Activated T-cell treated with anti-CD3 and anti-CD28 coated beads, Interleukin-2, amount 50 U/mL, for 24 hours (primary cell): ENCODE results near the gene NKD1.

Source experiments
- DNase-seq: peaks from one replicate; pipeline ENCODE4 v3.0.0-alpha.2; 2020
- H3K27ac Mint-ChIP-seq: 2 replicates; pipeline ENCODE4 v1.8.0; 2020; ENCODE audit warnings: mild to moderate bottlenecking, mixed read lengths
- H3K27me3 Mint-ChIP-seq: 2 replicates; pipeline ENCODE4 v1.8.0; 2020; ENCODE audit warnings: mixed read lengths
- H3K36me3 Mint-ChIP-seq: 2 replicates; pipeline ENCODE4 v1.8.0; 2020; ENCODE audit warnings: low read depth, mixed read lengths
- H3K4me1 Mint-ChIP-seq: 2 replicates; pipeline ENCODE4 v1.8.0; 2020; ENCODE audit warnings: low read depth, mixed read lengths
- H3K4me3 Mint-ChIP-seq: 2 replicates; pipeline ENCODE4 v1.8.0; 2020; ENCODE audit warnings: mild to moderate bottlenecking, moderate library complexity, mixed read lengths
- H3K9me3 Mint-ChIP-seq: 2 replicates; pipeline ENCODE4 v1.8.0; 2020; ENCODE audit warnings: mixed read lengths

Gene NKD1

DNA sequence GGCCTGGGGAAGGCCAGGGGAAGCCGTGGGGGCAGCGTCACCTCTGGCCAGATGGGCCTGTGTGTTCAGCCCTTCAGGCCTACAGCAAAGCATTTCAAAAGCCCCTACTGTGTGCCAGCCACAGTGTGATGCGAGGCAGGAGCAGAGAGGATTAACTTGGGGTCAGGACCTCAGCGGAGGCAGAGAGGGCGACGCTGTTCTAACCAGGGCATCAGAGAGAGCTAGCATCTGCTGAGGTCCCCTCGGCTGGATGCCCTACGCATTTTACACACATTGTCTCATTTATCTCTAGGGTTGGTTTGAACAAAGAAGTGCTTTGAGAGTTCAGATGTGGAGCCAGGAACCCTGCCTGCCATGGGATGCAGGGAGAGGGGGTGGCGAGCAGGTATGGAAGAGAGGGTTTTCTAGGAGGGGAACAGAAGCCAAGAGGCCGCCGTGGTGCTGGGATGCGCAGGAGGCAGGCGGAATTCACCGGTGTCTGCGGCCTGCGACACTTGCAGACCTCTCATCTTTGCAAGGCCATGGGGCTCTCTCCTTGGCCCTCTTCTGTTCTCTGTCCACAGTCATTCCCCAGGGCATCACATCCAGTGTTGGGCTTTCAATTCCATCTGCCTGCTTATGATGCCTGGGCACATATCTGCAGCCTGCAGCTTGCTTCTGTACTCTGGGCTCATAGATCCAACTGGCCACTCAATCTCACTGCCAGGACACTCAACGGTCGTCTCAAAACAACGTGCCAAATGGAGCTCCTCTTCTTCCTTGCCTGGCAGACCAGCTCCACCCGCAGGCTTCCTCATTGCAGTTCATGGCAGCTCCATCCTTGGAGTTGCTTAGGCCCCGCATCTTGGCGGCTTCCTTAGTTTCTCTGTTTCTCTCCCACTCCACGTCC lies 8.1 kb upstream of the NKD1 start:
- Mint-ChIP-seq H3K36me3 (no peaks in the 10 kb centered on the region), H3K27ac (no peak overlapping the region), H3K27me3 (no peaks in the 10 kb centered on the region), H3K4me3 (no peak overlapping the region), H3K9me3 (peaks cover 5% of the 10 kb centered on the region), H3K4me1 (no peaks in the 10 kb centered on the region)
- DNase-seq = no peak

DNA sequence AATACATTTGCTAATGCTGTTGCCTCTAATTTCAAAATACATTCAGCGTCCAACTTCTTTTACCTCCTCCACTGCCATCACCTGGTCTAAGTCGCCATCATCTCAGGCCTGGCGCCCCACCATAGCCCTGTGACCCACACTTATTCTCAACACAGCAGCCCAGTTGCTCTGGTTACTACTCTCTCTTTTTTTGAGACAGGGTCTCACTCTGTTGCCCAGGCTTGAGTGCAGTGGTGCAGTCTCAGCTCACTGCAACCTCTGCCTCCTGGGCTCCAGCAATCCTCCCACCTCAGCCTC lies 7.5 kb upstream of the NKD1 start:
- H3K4me1 Mint-ChIP-seq = no peaks in the 10 kb centered on the region
- H3K27ac Mint-ChIP-seq = no peak overlapping the region
- H3K4me3 Mint-ChIP-seq = no peak overlapping the region
- DNase-seq = no peak
- H3K27me3 Mint-ChIP-seq = no peaks in the 10 kb centered on the region
- no peaks in the 10 kb centered on the region for H3K36me3 Mint-ChIP-seq
- peaks cover 5% of the 10 kb centered on the region for H3K9me3 Mint-ChIP-seq

DNA sequence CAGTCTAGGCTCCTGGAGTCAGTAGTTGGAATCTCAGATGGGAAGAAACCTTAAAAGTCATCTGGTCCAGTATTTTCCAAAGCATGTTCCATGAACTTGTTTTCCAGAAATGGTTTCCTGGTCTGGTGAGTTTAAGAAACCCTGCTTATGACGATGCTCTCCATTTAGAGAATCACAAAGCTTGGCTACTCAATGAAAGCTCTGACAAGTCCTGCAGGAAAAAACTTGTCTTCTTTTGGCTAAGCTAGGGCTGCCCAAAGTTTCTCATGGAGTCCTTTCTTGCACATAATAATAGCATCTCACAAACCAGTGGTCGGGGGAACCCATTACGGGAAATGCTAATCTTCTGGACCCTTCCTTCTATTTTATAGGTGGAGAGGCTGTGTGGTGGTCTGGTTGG lies 5.5 kb upstream of the NKD1 start:
- no peaks in the 10 kb centered on the region for H3K27me3 Mint-ChIP-seq
- H3K36me3 Mint-ChIP-seq = no peaks in the 10 kb centered on the region
- H3K4me1 Mint-ChIP-seq = peaks cover 7% of the 10 kb centered on the region
- peaks cover 5% of the 10 kb centered on the region for H3K9me3 Mint-ChIP-seq
- no peak overlapping the region for H3K4me3 Mint-ChIP-seq
- no peak for DNase-seq
- no peak overlapping the region for H3K27ac Mint-ChIP-seq

DNA sequence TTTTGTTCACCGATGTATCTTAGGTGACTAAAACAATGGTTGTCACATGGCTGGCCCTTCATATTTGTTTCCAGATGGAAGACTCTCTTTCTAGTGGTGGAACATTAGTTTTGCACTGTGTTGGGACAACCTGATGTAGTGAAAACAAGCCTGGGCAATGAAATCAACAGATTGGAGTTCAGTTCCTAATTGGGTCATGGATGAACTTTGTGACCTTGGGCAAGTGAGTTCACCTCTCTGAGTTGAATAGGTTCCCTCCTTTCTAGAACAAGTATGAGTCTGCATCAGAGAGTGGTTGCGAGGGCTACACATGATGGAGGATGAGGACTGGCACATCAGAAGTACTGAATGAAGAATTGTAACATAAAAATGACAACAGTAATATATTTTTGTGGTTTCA lies 2.1 kb upstream of the NKD1 start:
- peaks cover 22% of the 10 kb centered on the region for H3K4me1 Mint-ChIP-seq
- DNase-seq = no peak
- peaks cover 4% of the 10 kb centered on the region for H3K27me3 Mint-ChIP-seq
- no peak overlapping the region for H3K4me3 Mint-ChIP-seq
- no peaks in the 10 kb centered on the region for H3K36me3 Mint-ChIP-seq
- H3K27ac Mint-ChIP-seq = no peak overlapping the region
- peaks cover 5% of the 10 kb centered on the region for H3K9me3 Mint-ChIP-seq

DNA sequence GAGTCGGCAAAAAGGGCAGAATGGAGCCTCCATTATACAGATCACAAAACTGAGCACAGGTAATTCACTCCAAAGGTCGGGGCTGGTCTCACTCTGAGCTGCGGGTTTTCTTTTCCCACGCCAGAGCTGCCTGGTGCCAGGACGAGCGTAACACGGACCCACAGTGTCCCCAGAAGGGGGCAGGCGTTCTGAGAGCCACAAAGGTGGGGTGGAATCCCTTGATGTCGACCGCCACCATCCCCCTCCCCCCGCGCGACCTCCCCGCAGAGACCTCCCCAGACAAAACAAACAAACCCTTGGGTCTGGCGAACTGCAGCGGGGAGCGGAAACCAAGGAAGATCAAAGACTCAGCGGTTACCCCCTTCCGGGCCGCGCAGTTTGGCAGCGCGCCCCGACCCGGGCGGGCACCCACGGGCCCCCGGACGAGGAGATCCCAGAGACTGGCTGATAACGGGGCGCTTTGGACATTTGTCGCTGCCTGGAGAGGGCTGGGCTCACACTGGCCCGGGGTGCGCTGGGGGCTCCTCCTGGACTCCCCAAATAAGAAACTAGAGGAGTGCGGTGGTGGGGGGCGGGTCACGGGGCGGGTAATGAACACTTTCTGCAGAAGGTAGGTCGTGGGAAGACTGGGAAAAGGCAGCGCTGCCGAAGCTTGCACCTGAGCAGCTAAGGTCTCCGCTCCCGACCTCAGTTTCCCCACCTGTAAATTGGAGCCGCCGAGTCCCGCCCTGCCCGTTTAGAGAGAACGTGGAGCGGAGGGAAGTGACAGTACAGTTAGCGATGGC lies 664 bp upstream of the NKD1 start:
- Mint-ChIP-seq H3K4me1 (peaks cover 22% of the 10 kb centered on the region), H3K27ac (peak overlapping the region; percentile 54), H3K27me3 (peaks cover 4% of the 10 kb centered on the region), H3K36me3 (no peaks in the 10 kb centered on the region), H3K9me3 (peaks cover 5% of the 10 kb centered on the region), H3K4me3 (peak overlapping the region; percentile 81)
- peak; percentile 76 for DNase-seq

DNA sequence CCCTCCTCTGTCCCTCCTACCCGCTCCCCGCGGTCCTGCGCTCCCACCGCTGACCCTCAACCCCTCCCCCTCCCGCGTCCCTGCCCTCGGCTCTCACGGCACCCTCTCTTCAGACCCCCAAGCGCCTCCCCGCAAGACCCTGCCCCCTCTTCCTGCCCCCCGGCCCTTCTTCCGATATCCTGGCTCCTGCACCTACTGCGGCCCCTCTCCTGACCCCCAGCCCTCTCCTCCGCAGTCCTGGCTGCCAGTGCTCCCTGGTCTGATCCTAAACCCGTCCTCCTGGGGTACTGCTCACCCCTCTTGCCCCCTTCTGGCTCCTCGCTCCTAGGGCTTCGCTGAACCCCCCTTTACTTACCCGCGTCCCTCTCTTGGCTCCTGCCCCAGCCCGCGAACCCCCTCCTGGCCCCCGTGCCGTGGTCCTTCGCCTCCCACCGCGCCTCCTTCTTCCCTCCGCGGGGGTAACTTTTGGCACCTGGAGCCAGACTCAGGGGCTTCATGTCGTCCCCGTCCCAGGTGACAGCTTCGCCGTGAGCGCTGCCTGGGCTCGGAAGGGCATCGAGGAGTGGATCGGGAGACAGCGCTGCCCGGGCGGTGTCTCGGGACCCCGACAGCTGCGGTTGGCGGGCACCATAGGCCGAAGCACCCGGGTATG lies 839 bp downstream of the NKD1 start:
- Mint-ChIP-seq H3K36me3 (no peaks in the 10 kb centered on the region), H3K27me3 (peaks cover 4% of the 10 kb centered on the region), H3K9me3 (no peaks in the 10 kb centered on the region), H3K27ac (no peak overlapping the region), H3K4me3 (peak overlapping the region; percentile 60), H3K4me1 (peaks cover 22% of the 10 kb centered on the region)
- peak; percentile 34 for DNase-seq

DNA sequence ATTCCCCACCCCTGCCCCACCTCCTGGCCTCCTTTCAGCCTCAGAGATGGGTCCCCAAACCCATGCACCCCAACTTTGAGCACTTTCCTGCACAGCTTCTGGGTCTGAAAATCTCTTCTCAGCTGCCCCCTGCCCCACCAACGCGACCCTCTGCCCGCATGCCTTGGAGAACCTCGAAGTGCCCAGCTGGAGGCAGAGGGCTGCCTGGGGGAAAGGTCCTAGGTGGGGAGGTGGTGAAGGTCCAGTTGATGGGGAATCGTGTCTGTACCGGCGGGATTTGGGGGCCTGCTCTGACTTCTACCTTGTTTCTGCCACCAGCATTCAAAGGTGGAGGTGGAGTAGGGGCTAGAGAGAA lies 1.3 kb downstream of the NKD1 start:
- Mint-ChIP-seq H3K36me3 (no peaks in the 10 kb centered on the region), H3K4me1 (peaks cover 22% of the 10 kb centered on the region), H3K27me3 (peaks cover 4% of the 10 kb centered on the region), H3K27ac (no peak overlapping the region), H3K4me3 (peak overlapping the region; percentile 60), H3K9me3 (no peaks in the 10 kb centered on the region)
- peak; percentile 36 for DNase-seq

DNA sequence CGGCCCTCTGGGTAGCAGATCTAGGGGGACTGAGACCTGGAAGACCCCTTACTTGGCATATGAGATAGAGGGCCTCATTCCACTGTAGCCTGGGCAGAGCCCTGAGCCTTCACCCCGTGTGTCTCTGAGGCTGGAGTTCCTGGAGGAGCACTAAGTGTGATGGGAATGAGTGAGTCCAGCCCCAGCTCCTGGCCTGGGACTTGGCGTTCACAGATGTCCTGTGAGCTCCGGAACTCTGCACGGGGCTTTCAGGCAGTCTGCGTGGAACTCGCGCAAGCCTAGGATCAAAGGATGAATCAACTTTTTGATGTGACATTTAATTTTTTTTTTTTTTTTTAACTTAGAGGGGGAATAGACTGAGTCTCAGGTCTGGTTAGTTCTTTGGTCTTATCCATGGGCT lies 1.8 kb downstream of the NKD1 start:
- peak; percentile 43 for DNase-seq
- H3K4me3 Mint-ChIP-seq = peak overlapping the region; percentile 60
- H3K9me3 Mint-ChIP-seq = no peaks in the 10 kb centered on the region

DNA sequence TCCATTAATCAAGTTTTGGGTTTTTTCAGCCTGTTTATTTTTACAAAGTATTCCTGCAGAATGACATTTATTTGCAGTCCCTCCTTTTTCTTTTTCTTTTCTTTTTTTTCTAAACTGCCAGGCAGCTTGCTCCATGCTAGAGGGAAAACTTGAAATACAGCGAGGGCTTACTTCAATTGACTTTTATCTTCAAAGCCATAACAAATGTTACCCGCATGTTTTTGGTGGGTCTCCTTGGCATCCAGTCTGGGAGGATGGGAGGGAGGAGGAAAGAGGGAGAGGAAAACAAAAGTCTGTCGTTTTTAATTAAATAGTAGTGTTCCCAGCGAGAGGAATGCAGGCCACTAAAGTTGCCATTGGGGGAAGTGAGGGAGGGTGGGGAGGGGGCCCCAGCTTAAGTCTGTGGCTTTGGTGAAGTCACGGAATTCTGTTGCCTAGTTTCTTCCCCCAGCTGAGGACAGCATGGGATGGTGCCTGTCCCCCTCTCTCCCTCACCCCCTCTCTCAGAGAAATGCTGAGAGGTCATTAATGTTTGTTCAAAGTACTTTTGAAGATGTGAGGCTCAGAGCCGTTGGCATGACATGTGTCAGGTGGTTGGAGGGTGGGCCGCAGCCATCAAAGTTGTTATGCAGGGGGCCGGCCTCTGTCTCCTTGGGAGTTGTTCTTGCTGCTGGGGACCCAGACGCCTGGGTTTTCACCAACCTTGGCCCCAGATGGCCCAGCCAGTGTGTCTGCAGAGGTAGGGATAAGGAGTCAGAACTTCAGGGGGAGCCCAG lies 2.9 kb downstream of the NKD1 start:
- Mint-ChIP-seq H3K9me3 (no peaks in the 10 kb centered on the region), H3K4me1 (peaks cover 22% of the 10 kb centered on the region), H3K27ac (no peak overlapping the region), H3K27me3 (peaks cover 4% of the 10 kb centered on the region), H3K36me3 (peaks cover 2% of the 10 kb centered on the region), H3K4me3 (no peak overlapping the region)
- no peak for DNase-seq

More for the DNA sequence above, 1.8 kb downstream of the NKD1 start:
- no peaks in the 10 kb centered on the region for H3K36me3 Mint-ChIP-seq
- H3K4me1 Mint-ChIP-seq = peaks cover 22% of the 10 kb centered on the region
- peaks cover 4% of the 10 kb centered on the region for H3K27me3 Mint-ChIP-seq
- no peak overlapping the region for H3K27ac Mint-ChIP-seq

DNA sequence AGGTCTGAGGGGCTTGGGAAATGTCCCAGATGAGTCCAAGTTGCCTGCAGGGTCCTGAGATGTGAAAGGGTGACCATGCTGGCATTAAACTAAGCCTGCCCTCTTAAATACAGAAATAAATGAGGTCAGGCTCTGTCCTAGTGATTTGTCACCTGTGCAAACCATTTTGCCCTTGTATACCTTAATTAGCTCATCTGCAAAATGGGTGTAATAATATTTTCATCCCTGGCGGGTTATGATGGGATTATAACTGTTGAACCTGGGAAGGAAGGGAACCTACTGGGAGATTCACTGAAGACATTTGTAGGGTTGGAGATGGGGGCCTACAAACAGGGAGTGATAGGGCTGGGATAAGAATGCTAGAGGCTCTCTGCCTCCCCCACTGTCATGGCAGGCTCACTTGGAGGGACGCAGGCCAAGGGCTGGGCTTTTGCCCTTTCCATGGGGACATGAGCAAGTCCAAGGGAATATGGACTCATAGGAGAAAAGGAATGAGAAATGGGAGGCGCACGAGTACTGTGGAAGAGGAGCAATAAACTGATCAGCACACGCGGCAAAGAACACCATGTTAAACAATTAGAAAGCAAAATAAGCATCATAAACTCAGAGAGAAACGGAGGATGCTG lies 4.4 kb downstream of the NKD1 start:
- no peak overlapping the region for H3K4me3 Mint-ChIP-seq
- H3K27ac Mint-ChIP-seq = no peak overlapping the region
- peaks cover 4% of the 10 kb centered on the region for H3K27me3 Mint-ChIP-seq

DNA sequence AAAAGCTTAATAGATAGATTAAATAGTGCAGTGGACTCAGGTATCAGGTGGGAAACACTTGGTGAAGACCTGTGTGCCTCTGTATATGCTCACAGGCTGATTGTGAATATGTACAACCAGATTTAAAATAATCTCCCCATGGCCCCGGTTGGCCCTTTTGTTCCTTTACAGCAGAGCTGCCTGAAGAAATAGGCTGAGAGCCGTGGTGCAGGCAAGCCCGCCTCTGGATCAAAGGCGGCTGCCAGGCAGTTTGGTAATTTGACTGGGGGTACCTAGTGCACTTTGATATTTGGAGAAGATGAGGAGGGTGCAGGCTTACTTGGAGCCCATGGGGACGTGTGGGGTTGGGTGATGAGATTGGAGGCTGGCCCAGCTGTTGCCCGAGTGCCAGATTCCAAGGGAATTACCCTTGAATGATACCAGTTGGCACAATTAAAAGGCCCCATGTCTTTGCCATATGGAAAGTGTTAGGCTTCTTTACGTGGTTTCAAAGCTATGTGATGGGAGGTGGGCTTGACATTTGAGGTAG lies 5.0 kb downstream of the NKD1 start:
- Mint-ChIP-seq H3K27ac (no peak overlapping the region), H3K4me3 (no peak overlapping the region), H3K4me1 (peaks cover 15% of the 10 kb centered on the region), H3K9me3 (peaks cover 2% of the 10 kb centered on the region), H3K36me3 (peaks cover 15% of the 10 kb centered on the region), H3K27me3 (peaks cover 4% of the 10 kb centered on the region)
- DNase-seq = no peak

More for the DNA sequence above, 4.4 kb downstream of the NKD1 start:
- DNase-seq = no peak
- H3K36me3 Mint-ChIP-seq = peaks cover 13% of the 10 kb centered on the region
- H3K9me3 Mint-ChIP-seq = peaks cover 2% of the 10 kb centered on the region
- H3K4me1 Mint-ChIP-seq = peaks cover 15% of the 10 kb centered on the region

DNA sequence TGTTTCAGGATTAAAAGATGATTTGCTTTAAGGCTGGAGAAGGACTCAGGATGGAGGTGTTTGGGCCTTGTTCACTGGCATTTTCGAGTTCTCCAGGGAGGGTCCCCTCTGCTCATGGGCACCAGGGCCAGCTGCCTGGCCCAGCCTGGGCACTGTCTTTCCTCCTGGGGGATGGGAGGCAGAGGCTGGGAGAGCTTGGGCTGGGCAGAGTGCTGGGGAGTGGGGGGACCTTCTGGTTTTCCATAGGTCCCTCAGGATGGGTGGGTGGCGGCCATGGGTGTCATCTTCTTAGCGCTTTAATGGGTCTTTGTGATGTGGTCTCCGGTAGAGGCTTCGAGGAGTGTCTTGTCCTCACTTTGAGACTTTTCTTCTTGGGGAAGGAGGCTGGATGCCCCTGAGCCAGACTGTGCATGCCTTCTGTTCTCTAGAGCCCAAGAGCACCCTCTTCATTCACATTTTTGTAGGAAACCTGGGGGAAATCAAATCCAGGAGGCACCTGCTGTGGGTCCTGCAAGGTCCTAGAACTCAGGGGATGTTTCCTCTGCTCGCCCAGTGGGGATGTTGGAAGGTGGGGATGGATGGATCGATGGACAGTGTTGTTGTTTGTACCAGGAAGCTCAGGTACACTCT lies 5.7 kb downstream of the NKD1 start:
- no peak overlapping the region for H3K27ac Mint-ChIP-seq
- peaks cover 4% of the 10 kb centered on the region for H3K27me3 Mint-ChIP-seq
- no peak overlapping the region for H3K4me3 Mint-ChIP-seq
- H3K36me3 Mint-ChIP-seq = peaks cover 16% of the 10 kb centered on the region
- no peak for DNase-seq
- H3K9me3 Mint-ChIP-seq = peaks cover 2% of the 10 kb centered on the region
- H3K4me1 Mint-ChIP-seq = peaks cover 16% of the 10 kb centered on the region

DNA sequence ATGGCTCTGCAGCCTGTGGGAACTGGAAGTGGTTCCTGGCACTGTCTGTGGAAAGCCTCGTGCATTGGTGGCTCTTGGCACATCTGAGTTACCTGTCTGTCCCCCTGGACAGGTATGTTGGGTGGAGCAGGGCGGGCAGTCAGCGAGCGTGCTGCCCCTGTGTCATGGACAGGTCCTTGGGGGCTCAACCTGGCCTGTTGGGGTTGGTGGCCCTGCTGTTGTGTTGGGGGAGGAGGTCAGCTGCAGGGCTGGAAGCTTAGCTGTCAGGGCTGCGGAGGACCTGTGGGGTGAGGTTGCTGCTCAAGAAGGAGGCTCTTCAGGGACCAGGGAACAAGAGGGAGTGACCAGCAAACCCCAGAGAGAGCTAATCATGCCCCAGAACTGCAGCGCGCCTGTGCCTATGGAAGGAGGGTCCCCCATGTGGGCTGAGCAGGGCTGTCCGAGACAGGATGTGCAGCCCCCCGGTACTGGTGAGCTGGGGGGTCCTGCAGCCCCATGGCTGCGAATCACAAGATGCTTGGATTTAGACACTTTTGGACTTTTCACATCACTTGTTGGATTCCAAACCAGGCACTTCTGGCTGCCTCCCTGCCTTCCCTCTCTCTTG lies 7.2 kb downstream of the NKD1 start:
- H3K4me3 Mint-ChIP-seq = no peak overlapping the region
- peaks cover 4% of the 10 kb centered on the region for H3K4me1 Mint-ChIP-seq
- H3K27ac Mint-ChIP-seq = no peak overlapping the region
- H3K9me3 Mint-ChIP-seq = peaks cover 2% of the 10 kb centered on the region
- DNase-seq = no peak
- H3K27me3 Mint-ChIP-seq = no peaks in the 10 kb centered on the region
- H3K36me3 Mint-ChIP-seq = peaks cover 25% of the 10 kb centered on the region
